ENCODE results near the gene SWI5. TPM values are rescaled to one million over a fixed set of nuclear protein-coding genes. Genes with fewer than 3 reads are reported as not detected.

SWI5 gene
- total and polyA plus RNA-seq, 3 donors from 2014 or later, result 69.3 to 164 (median 131) TPM

DNA sequence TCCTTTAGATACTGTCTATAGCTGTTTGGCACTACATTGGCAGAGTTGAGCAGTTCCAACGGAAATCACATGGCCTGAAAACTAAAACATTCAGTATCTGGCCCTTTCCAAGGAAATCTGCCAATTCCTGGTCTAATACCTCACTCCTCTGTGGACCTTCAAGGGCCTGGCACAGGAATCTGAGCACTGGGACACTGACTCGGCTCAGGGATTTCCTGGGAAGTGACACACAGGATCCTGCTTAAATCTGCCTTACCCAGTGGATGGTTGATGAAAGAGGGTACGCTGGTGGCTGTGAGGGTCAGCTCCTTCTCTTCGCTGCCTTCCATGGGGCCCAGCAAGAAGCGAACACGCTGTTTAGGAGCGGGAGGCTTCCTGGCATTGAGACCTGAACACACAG, 45.3 kb downstream of the SWI5 start:
- no peaks in the 10 kb centered on the region for H3K27me3 ChIP-seq
- peaks cover 6% of the 10 kb centered on the region for H3K4me1 ChIP-seq
- intact Hi-C loops (cut with DNase I; ENCODE audit: low total_unique reads), result no loop called here
- TF ChIP-seq CTCF (IDR thresholded peaks at IDR 0.05) (no peak), POLR2A (IDR thresholded peaks at IDR 0.05) (no peak)
- H3K4me3 ChIP-seq, result no peak overlapping the region
- no peaks in the 10 kb centered on the region for H3K9me3 ChIP-seq
- H3K27ac ChIP-seq, result no peak overlapping the region
- WGBS, 2 donors, result 40 to 68% methylated on average over 7 of the region's 7 CpGs
- DNase-seq, result no peak
- no peaks in the 10 kb centered on the region for H3K36me3 ChIP-seq (ENCODE audit: low read depth, missing control alignments)

DNA sequence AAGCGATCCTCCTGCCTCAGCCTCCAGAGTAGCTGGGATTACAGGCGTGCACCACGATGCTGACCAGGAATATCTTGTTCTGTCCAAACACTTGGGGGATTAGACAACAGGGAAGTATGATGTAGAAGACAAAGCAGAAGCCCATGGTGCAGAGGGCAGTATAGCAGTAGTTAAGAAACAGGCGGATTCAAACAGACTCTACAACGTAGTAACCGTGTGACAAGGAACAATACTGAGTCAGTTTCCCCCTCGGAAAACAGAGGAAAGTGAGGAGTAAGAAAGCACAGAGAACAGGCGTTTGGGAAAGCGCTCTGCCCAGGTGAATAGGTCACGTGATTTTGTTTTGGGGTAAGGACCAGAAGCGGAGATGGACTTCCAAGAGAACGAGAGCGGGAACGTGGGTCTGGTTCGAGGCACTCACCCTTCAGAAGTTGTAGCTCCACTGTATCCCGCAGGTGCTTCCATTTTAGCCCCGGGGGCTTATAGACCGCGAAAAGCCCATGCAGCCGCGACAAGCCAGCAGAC, 45.9 kb downstream of the SWI5 start:
- Histone ChIP-seq H3K9me3 (no peaks in the 10 kb centered on the region), H3K27me3 (no peaks in the 10 kb centered on the region), H3K36me3 (ENCODE audit: low read depth, missing control alignments) (no peaks in the 10 kb centered on the region), H3K4me3 (peak overlapping the region; percentile 86 to 94), H3K4me1 (peaks cover 6% of the 10 kb centered on the region), H3K27ac (peak overlapping the region in 1 of 2 donors; percentile 89)
- no peak for DNase-seq
- intact Hi-C loops (cut with DNase I; ENCODE audit: low total_unique reads), result no loop called here
- 1 to 2% methylated on average over 20 to 21 of the region's 21 CpGs for WGBS, 2 donors
- TF ChIP-seq POLR2A (IDR thresholded peaks at IDR 0.05), result no peak
- TF ChIP-seq CTCF (IDR thresholded peaks at IDR 0.05), result no peak

DNA sequence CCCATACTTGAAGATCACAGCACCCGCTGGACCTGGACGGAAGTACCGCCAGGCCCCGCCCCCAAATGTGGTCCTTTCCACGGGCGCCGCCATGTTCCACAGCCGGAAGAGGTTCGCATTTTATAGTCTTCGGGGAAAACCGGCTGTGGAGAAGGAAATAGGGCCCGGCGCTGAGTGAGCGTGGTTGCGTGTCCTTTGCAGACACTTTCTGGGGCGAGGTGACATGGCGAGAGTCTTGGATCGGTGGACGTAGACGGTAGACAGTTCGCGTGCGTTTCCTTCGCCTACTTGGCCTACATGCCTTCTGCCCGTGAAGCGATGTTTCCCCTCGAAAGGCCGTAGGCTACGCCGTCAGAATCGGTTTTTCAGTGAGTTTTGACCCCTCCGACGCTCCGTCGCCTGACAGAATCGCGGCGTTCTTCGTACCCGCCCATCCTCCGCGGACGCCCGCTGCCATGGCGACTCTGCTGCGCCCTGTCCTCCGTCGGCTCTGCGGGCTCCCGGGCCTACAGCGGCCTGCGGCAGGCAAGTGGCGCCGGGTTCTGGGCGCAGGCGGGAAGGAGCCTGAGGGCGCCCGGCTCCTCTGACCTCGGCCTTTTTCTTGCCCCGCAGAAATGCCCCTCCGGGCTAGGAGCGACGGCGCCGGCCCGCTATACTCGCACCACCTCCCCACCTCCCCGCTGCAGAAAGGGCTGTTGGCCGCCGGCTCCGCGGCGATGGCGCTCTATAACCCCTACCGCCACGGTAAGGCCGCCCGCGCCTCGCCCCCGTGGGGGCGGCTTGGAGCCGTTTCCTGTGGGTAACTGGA, 46.5 kb downstream of the SWI5 start, which contains the start of the genes COQ4 and TRUB2:
COQ4 (plus strand) TSS at position 436 of the 808 bp plus-strand sequence; CDS start at position 456, 20 bp downstream.
TRUB2 (minus strand) TSS at position 44 of the 808 bp plus-strand sequence; CDS start at position 5, 39 bp downstream.
- intact Hi-C loops (cut with DNase I; ENCODE audit: low total_unique reads), result no loop called here
- Histone ChIP-seq H3K4me1 (peaks cover 6% of the 10 kb centered on the region), H3K27me3 (no peaks in the 10 kb centered on the region), H3K36me3 (ENCODE audit: low read depth, missing control alignments) (no peaks in the 10 kb centered on the region), H3K4me3 (peak within 1 kb of the TSS; percentile 86 to 94), H3K27ac (peak within 1 kb of the TSS; percentile 86 to 89), H3K9me3 (no peaks in the 10 kb centered on the region)
- TF ChIP-seq POLR2A (IDR thresholded peaks at IDR 0.05) (no peak), CTCF (IDR thresholded peaks at IDR 0.05) (peak in 1 of 3 experiments; percentile 5)
- peak; percentile 97 for DNase-seq
- 0% methylated on average over 23 to 81 of the region's 83 CpGs for WGBS, 2 donors

DNA sequence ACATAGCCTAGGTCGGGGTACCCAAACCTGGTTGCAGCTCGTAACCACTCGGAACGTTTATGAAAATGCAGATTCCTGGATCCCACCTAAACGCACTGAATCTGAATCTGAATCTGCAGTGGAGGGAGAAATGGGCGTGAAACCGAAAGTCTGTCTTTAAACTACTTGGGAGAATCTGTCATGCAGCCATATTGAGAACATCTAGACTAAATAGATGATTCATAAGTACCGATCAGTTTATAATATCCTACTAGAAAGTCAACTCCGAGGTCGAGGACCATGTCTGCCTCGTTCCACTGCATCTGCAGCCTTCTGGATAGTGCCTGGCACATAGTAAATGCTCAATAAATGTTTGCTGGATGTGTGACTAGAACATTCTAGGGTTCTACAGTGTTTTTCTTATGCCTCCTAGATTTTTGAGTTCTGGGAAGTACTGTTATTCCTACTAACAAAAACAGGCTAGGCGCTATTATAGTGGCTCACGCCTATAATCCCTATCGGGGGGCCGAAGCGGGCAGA, 47.2 kb downstream of the SWI5 start:
- Histone ChIP-seq H3K27ac (peak overlapping the region in 1 of 2 donors; percentile 89), H3K36me3 (ENCODE audit: low read depth, missing control alignments) (no peaks in the 10 kb centered on the region), H3K27me3 (no peaks in the 10 kb centered on the region), H3K4me1 (peaks cover 6% of the 10 kb centered on the region), H3K9me3 (no peaks in the 10 kb centered on the region), H3K4me3 (peak overlapping the region; percentile 86 to 94)
- no peak for DNase-seq
- intact Hi-C loops (cut with DNase I; ENCODE audit: low total_unique reads), result no loop called here
- TF ChIP-seq POLR2A (IDR thresholded peaks at IDR 0.05) (no peak), CTCF (IDR thresholded peaks at IDR 0.05) (no peak)
- 18 to 21% methylated on average over 15 to 16 of the region's 16 CpGs for WGBS, 2 donors
